A549 treated with dexamethasone at 1 μM for 4 hours (cell line): Measurements from ENCODE around the gene MKNK2. TPM values are rescaled to one million over a fixed set of nuclear protein-coding genes. Genes with fewer than 3 reads are reported as not detected.

Experiments
- total RNA-seq: library from RNA; stranded (reverse); fragments of 200-300 nt; extraction: Qiagen RNA extraction; gene quantifications from 5 replicates; pipeline ENCODE4 v1.2.3, GENCODE V29; 2022

Gene MKNK2
- total RNA-seq, result 44.4 to 78.6 TPM (median 73.8 TPM) in 5 replicates

DNA sequence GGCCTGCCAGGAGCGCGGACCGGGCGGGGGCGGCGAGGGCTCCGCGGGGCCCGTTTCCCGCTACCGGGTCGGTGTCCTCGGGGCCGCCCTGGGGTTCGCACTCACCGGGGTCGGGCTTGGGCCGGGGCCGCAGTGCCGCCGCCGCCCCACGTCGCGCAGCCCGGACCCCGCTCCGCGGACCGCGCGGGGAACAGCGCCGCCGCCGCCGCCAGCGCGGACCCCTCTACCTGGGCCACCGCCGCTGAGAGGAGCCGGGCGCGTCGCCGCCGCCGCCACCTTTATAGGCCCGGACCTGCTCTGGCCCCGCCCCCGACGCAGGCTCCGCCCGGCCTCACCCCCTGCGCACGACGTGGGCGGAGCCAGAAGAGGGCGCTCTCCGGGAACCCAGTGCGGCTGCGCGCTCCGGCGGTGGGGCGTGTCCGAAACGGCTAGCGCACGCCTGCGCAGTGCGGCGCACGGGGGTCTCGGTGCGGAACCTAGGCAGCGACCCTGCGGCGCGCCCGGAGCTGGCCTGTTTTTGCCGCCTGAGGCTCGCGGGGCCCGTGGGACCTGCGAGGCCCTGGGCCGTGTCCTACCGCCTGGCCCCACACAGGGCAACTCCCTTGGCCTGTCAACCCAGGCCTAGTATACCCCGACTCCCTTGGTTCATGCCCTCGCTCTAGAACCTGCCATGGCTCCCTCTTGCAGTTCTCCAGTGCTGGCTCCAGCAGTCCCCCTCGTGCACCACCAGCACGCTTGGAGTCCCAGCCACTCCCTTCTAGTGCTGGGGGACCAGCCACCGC is at the start of gene MKNK2:
Gene MKNK2 (minus strand): TSS at position 254 of the 782 bp plus-strand sequence. CDS start 393 bp downstream, outside the sequence.

DNA sequence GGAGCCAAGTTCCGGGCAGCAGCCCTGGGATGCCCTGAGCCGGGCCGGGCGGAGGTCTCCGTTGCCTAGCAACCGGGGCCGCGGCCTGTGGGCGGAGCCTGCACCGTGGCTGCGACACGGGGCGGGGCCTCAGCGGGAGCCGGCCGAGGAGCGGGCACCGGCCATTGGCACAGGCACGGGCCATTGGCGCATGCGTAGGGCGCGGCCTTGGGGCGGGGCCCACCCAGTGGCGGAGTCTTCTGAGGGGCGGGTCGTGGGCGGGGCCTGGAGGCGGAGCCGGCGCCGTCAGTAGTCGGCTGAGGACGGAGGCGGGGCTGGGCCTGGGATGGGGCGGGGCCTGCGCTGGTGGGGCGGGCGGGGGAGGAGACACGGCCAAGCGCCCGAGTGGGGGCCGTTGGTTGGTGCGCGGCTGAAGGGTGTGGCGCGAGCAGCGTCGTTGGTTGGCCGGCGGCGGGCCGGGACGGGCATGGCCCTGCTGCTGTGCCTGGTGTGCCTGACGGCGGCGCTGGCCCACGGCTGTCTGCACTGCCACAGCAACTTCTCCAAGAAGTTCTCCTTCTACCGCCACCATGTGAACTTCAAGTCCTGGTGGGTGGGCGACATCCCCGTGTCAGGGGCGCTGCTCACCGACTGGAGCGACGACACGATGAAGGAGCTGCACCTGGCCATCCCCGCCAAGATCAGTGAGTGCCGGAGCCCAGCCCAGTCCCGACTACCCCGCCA is 45.6 kb upstream of the MKNK2 start, which contains the start of gene IZUMO4:
Gene IZUMO4 (plus strand): TSS at position 436 of the 723 bp plus-strand sequence. CDS start 31 bp downstream, at position 467.

DNA sequence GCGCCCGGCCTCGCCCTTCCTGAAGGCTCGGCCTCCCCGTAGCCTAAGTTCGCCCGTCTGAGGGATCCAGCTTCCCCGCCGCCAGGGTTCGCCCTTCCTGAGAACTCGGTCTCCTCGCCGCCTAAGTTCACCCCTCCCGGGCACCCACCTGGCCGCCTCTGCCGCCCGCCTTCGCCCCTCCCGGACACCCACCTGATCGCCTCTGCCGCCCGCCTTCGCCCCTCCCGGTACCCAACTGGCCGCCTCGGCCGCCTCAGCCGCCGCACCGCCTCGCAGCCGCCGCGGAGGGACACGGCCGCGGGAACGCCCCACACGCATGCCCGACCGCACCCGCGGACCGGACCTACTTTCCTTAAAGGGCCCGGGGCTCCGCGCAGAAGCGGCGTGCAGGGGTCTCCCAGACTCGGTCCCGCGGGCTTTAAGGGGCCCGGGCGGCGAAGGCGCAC is 45.0 kb upstream of the MKNK2 start, which contains the start of gene MOB3A:
Gene MOB3A (minus strand): TSS at position 293 of the 446 bp plus-strand sequence. CDS start 17,766 bp downstream, outside the sequence.

DNA sequence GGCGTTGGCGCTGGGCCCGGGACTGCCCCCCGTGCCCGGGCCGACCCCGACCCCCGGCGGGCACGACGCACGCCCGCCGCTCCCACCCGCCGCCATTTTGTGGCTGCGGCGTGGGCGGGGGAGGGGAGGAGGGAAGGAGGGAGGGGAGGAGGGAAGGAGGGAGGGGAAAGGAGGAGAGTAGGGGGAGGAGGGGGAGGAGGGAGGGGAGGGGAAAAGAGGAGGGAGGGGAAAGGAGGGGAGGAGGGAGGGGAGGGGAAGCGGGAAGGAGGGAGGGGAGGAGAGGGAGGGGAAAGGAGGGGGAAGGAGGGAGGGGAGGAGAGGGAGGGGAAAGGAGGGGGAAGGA is 35.5 kb downstream of the MKNK2 start, which contains the start of gene BTBD2:
Gene BTBD2 (minus strand): TSS at position 107 of the 343 bp plus-strand sequence. CDS start 11 bp downstream, at position 96.

Other genes starting within 250 kb of the MKNK2 start
- 1.4 to 3.6 TPM (median 3.3 TPM) in 5 replicates for gene ATP8B3, start 239.0 kb downstream of the MKNK2 start, total RNA-seq
- 14.9 to 23.9 TPM (median 21.1 TPM) in 5 replicates for gene REXO1, start 202.8 kb downstream of the MKNK2 start, total RNA-seq
- 17.6 to 45.1 TPM (median 32.0 TPM) in 5 replicates for gene KLF16, start 187.7 kb downstream of the MKNK2 start, total RNA-seq
- gene ABHD17A, start 165.7 kb downstream of the MKNK2 start, total RNA-seq, result 18.5 to 39.5 TPM (median 38.0 TPM) in 5 replicates
- 2.0 to 6.8 TPM (median 4.8 TPM) in 5 replicates for gene ADAT3, start 145.8 kb downstream of the MKNK2 start, total RNA-seq
- gene SCAMP4, start 145.8 kb downstream of the MKNK2 start, total RNA-seq, result 54.4 to 62.6 TPM (median 56.4 TPM) in 5 replicates
- gene CSNK1G2, start 110.1 kb downstream of the MKNK2 start, total RNA-seq, result 32.5 to 53.7 TPM (median 47.1 TPM) in 5 replicates
- gene BTBD2, start 35.5 kb downstream of the MKNK2 start, total RNA-seq, result 28.8 to 50.7 TPM (median 45.8 TPM) in 5 replicates
- gene MOB3A, start 45.1 kb upstream of the MKNK2 start, total RNA-seq, result 13.3 to 19.7 TPM (median 18.4 TPM) in 5 replicates
- gene IZUMO4, start 45.7 kb upstream of the MKNK2 start, total RNA-seq, result 0.30 to 0.73 TPM (median 0.47 TPM) in 5 replicates
- 56.3 to 87.5 TPM (median 80.0 TPM) in 5 replicates for gene AP3D1, start 100.3 kb upstream of the MKNK2 start, total RNA-seq
- gene DOT1L, start 112.7 kb upstream of the MKNK2 start, total RNA-seq, result 8.8 to 16.4 TPM (median 14.1 TPM) in 5 replicates
- gene PLEKHJ1, start 185.1 kb upstream of the MKNK2 start, total RNA-seq, result 38.5 to 53.9 TPM (median 48.3 TPM) in 5 replicates
- 63.4 to 79.4 TPM (median 72.6 TPM) in 5 replicates for gene SF3A2, start 185.6 kb upstream of the MKNK2 start, total RNA-seq
- gene AMH, start 198.1 kb upstream of the MKNK2 start, total RNA-seq, result 4.3 to 16.9 TPM (median 12.3 TPM) in 5 replicates
- 0.12 to 1.5 TPM (median 0.53 TPM) in 5 replicates for gene JSRP1, start 205.2 kb upstream of the MKNK2 start, total RNA-seq
- gene PEAK3, start 230.9 kb upstream of the MKNK2 start, total RNA-seq, result 0.15 to 0.41 TPM (median 0.31 TPM) in 5 replicates